DND-41 (cell line): ENCODE results near the gene CAMTA2.
A peak's percentile ranks its signal among the peaks of the same experiment; 100 is the strongest.

ENCODE experiments used
- ATAC-seq: fragments of 200-7000 bp; cut with Tn5 transposase; 3 replicates; pipeline ENCODE4 v1.9.1; 2021; ENCODE audit warnings: low read depth; ENCODE audit not compliant: insufficient read depth
- DNase-seq: peaks from one replicate; pipeline ENCODE4 v3.0.0-alpha.2; 2020
- H2AFZ ChIP-seq: 2 replicates; pipeline ENCODE4 v1.6.0; 2012; ENCODE audit warnings: low read depth, low read length
- H3K27ac ChIP-seq: 2 replicates; pipeline ENCODE4 v1.5.1; 2012; ENCODE audit warnings: low read length, inconsistent platforms
- H3K27me3 ChIP-seq: fragments of 200-600 bp; sonication (generic); 2 replicates; pipeline ENCODE4 v1.6.0; 2012; ENCODE audit warnings: low read length, mild to moderate bottlenecking, inconsistent platforms; ENCODE audit not compliant: insufficient read depth, poor library complexity
- H3K36me3 ChIP-seq: 2 replicates; pipeline ENCODE4 v1.5.1; 2012; ENCODE audit warnings: low read length, inconsistent platforms; ENCODE audit not compliant: insufficient read depth
- H3K4me1 ChIP-seq: 2 replicates; pipeline ENCODE4 v1.5.1; 2012; ENCODE audit warnings: mild to moderate bottlenecking, low read length; ENCODE audit not compliant: insufficient read depth
- H3K4me2 ChIP-seq: 2 replicates; pipeline ENCODE4 v1.6.0; 2012; ENCODE audit warnings: mild to moderate bottlenecking, moderate library complexity, low read length, inconsistent platforms; ENCODE audit not compliant: insufficient read depth
- H3K4me3 ChIP-seq, 2 experiments: fragments of 200-600 bp in 1 of 2; shearing (Covaris generic) in 1 of 2; 2 replicates each; pipeline ENCODE4 v1.5.1; 2012 to 2016; ENCODE audit warnings: inconsistent platforms in 2 of 2, low read length in 2 of 2, mild to moderate bottlenecking in 2 of 2, low read depth in 1 of 2, moderate library complexity in 1 of 2
- H3K79me2 ChIP-seq: 2 replicates; pipeline ENCODE4 v1.6.0; 2012; ENCODE audit warnings: low read length, inconsistent platforms; ENCODE audit not compliant: insufficient read depth
- H3K9ac ChIP-seq: 2 replicates; pipeline ENCODE4 v1.6.0; 2012; ENCODE audit warnings: low read depth, mild to moderate bottlenecking, inconsistent platforms, low read length, moderate library complexity
- H3K9me3 ChIP-seq: 2 replicates; pipeline ENCODE4 v1.5.1; 2012; ENCODE audit warnings: low read length, moderate library complexity, mild to moderate bottlenecking, inconsistent platforms; ENCODE audit not compliant: insufficient read depth, severe bottlenecking
- H4K20me1 ChIP-seq: 2 replicates; pipeline ENCODE4 v1.6.0; 2012; ENCODE audit warnings: low read length; ENCODE audit not compliant: insufficient read depth
- CTCF ChIP-seq: IDR thresholded peaks from 2 replicates; pipeline ENCODE4 v1.5.1; 2012; ENCODE audit warnings: borderline replicate concordance, low read length, moderate library complexity, mild to moderate bottlenecking; ENCODE audit not compliant: poor library complexity, severe bottlenecking; ENCODE audit errors: extremely low read depth
- EZH2 ChIP-seq: IDR thresholded peaks from 3 replicates; pipeline ENCODE4 v1.6.1; 2012; ENCODE audit warnings: borderline replicate concordance, low read depth, mild to moderate bottlenecking, moderate library complexity, low read length, inconsistent platforms; ENCODE audit not compliant: severe bottlenecking

Gene CAMTA2

GRCh38 chr17:4986403-4986802 lies 1.1 kb downstream of the CAMTA2 start:
- no peaks in the 10 kb centered on the region for H3K9me3 ChIP-seq
- H3K4me3 ChIP-seq = peak overlapping the region; percentile 89
- no peak for ATAC-seq
- peaks cover 34% of the 10 kb centered on the region for H3K79me2 ChIP-seq
- DNase-seq = peak; percentile 43
- peak overlapping the region; percentile 90; the same call in 1 of the 2 replicates for H2AFZ ChIP-seq
- no peaks in the 10 kb centered on the region for H4K20me1 ChIP-seq
- H3K4me1 ChIP-seq = peaks cover 40% of the 10 kb centered on the region
- H3K9ac ChIP-seq = peak overlapping the region; percentile 95
- no peaks in the 10 kb centered on the region for H3K27me3 ChIP-seq
- peak overlapping the region; percentile 92 for H3K4me2 ChIP-seq
- peaks cover 23% of the 10 kb centered on the region for H3K36me3 ChIP-seq
- peak overlapping the region; percentile 75 for H3K27ac ChIP-seq
- TF ChIP-seq CTCF = no peak
- no peak for TF ChIP-seq EZH2

- DNase-seq (no peak), ATAC-seq (no peak)
- Histone ChIP-seq H3K9me3 (no peaks in the 10 kb centered on the region), H3K4me1 (peaks cover 26% of the 10 kb centered on the region), H4K20me1 (no peaks in the 10 kb centered on the region), H2AFZ (no peak overlapping the region), H3K79me2 (peaks cover 19% of the 10 kb centered on the region), H3K27me3 (no peaks in the 10 kb centered on the region), H3K4me3 (no peak overlapping the region), H3K36me3 (peaks cover 59% of the 10 kb centered on the region), H3K4me2 (no peak overlapping the region), H3K27ac (no peak overlapping the region), H3K9ac (no peak overlapping the region)
- TF ChIP-seq EZH2 (no peak), CTCF (no peak)
These were observed 5.2 kb downstream of the CAMTA2 start for GRCh38 chr17:4982305-4982704.

- TF ChIP-seq CTCF = peak; percentile 84
- no peak for TF ChIP-seq EZH2
- Histone ChIP-seq H4K20me1 (no peaks in the 10 kb centered on the region), H3K79me2 (peaks cover 3% of the 10 kb centered on the region), H2AFZ (no peak overlapping the region; the same call in 1 of the 2 replicates), H3K4me1 (peaks cover 12% of the 10 kb centered on the region), H3K36me3 (peaks cover 64% of the 10 kb centered on the region), H3K4me3 (no peak overlapping the region), H3K27me3 (no peaks in the 10 kb centered on the region), H3K9ac (no peak overlapping the region), H3K9me3 (no peaks in the 10 kb centered on the region), H3K4me2 (no peak overlapping the region), H3K27ac (peak overlapping the region; percentile 3; the same call in 1 of the 2 replicates)
- peak; percentile 66 for DNase-seq
- peak; percentile 82 for ATAC-seq
These were observed 6.7 kb downstream of the CAMTA2 start for GRCh38 chr17:4980644-4981216.

GRCh38 chr17:4978726-4979125 lies 8.7 kb downstream of the CAMTA2 start:
- Histone ChIP-seq H3K4me2 (no peak overlapping the region), H3K9ac (no peak overlapping the region), H3K4me1 (peaks cover 6% of the 10 kb centered on the region), H3K4me3 (no peak overlapping the region), H4K20me1 (no peaks in the 10 kb centered on the region), H3K27ac (no peak overlapping the region), H3K79me2 (no peaks in the 10 kb centered on the region), H3K27me3 (no peaks in the 10 kb centered on the region), H3K9me3 (no peaks in the 10 kb centered on the region), H2AFZ (no peak overlapping the region), H3K36me3 (peaks cover 76% of the 10 kb centered on the region)
- DNase-seq (no peak), ATAC-seq (no peak)
- no peak for TF ChIP-seq EZH2
- TF ChIP-seq CTCF = no peak
